Calu3 (cell line): ENCODE measurements around the gene PVALEF. TPM values are rescaled to one million over a fixed set of nuclear protein-coding genes. Genes with fewer than 3 reads are reported as not detected.

Experiments
- BruUV-seq: library from RNA; stranded (reverse); fragments of 400-500 nt; replicated peaks from 2 replicates; lab custom pipeline; 2021; lab: Mats Ljungman, UMichigan
- CTCF ChIA-PET: fragments of 300-600 bp; sonication (Branson Sonifier 250); formaldehyde crosslinking; loops from one replicate; lab custom pipeline; 2022; ENCODE audit warnings: antibody characterized with exemption; lab: Charles Lee
- DNase-seq: peaks from one replicate; pipeline ENCODE4 v3.0.0; 2022
- H3K27ac Mint-ChIP-seq: one replicate; pipeline ENCODE4 v1.8.0; 2022; ENCODE audit warnings: mixed read lengths; ENCODE audit not compliant: unreplicated experiment
- H3K27me3 Mint-ChIP-seq: one replicate; pipeline ENCODE4 v1.8.0; 2022; ENCODE audit warnings: mixed read lengths; ENCODE audit not compliant: unreplicated experiment
- H3K36me3 Mint-ChIP-seq: one replicate; pipeline ENCODE4 v1.8.0; 2022; ENCODE audit warnings: mild to moderate bottlenecking, moderate library complexity, mixed read lengths; ENCODE audit not compliant: insufficient read depth, unreplicated experiment
- H3K4me1 Mint-ChIP-seq: one replicate; pipeline ENCODE4 v1.8.0; 2022; ENCODE audit warnings: mild to moderate bottlenecking, low read depth, mixed read lengths; ENCODE audit not compliant: unreplicated experiment
- H3K4me3 Mint-ChIP-seq: one replicate; pipeline ENCODE4 v1.8.0; 2022; ENCODE audit warnings: mild to moderate bottlenecking, low read depth, moderate library complexity, mixed read lengths; ENCODE audit not compliant: unreplicated experiment
- H3K9me3 Mint-ChIP-seq: one replicate; pipeline ENCODE4 v1.8.0; 2022; ENCODE audit warnings: low read depth, mixed read lengths; ENCODE audit not compliant: unreplicated experiment
- CTCF ChIP-seq: fragments of 200-600 bp; IDR thresholded peaks from one replicate; pipeline ENCODE4 v1.8.0; 2022; ENCODE audit warnings: antibody characterized with exemption; ENCODE audit not compliant: unreplicated experiment
- intact Hi-C: fragments of 100-400 bp; cut with micrococcal nuclease; formaldehyde crosslinking; loops from one replicate; pipeline ENCODE4 v1.10.0; 2022; ENCODE audit not compliant: unreplicated experiment
- total RNA-seq: library from RNA; stranded (reverse); gene quantifications from 2 replicates; pipeline ENCODE4 v1.2.3, GENCODE V29; 2022

Gene PVALEF
- total RNA-seq, 1 experiment from 2014 or later = not detected

DNA sequence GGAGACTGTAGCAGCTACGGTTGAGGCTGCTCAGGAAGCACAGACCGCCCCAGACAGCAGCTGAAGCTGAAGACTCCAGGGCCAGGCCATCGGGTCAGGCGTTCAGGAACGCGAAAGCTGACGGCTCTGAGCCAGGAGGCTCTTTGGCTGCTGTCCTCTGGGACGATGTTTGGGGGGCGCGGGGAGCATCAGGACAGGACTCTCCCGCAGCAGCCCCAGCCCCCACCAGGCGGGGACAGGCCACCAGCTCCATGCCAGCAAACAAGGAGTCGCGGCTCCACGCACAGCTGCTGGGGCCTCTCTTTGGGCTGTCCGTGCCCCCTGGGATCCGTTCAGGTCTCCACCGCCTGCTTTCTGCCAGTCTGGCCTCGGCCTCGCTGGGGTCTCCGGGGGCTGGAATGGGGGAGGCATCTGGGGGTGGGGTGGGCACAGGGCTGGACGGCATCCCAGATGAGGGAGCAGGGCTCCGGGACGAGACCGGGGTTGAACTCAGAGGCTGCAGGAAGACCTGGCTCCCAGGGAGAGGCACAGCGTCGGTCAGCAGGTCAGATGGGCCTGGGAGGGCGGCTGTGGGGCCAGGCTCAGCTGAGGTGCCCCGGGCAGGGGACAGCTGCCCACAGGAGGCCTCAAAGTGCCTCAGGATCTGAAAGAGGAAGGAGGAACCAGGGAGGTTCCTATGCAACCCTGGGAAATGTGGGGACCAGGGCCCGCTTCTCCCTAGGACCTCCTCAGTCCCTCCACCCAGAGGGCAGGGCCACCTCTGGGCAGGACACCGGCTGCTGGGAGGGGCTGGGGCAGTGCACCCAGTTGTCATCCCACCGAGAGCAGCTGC is 63.7 kb downstream of the PVALEF start:
- Mint-ChIP-seq H3K4me3 (no peak overlapping the region), H3K9me3 (no peaks in the 10 kb centered on the region), H3K4me1 (no peaks in the 10 kb centered on the region), H3K27ac (no peak overlapping the region), H3K27me3 (no peaks in the 10 kb centered on the region), H3K36me3 (peaks cover 6% of the 10 kb centered on the region)
- no peak for TF ChIP-seq CTCF
- BruUV-seq = no TSS peak
- DNase-seq = no peak
- CTCF ChIA-PET = interaction anchor here (1.4 kb wide), 1 partner anchor 9 kb away, joined by 4 read pairs; the partner anchor contains the start of genes NDUFAF8 and TEPSIN
- intact Hi-C loops = no loop called here

- CTCF ChIA-PET = interaction anchor here (1.4 kb wide), 1 partner anchor 9 kb away, joined by 4 read pairs; the partner anchor contains the start of genes NDUFAF8 and TEPSIN
- H3K4me1 Mint-ChIP-seq = no peaks in the 10 kb centered on the region
- no peaks in the 10 kb centered on the region for H3K9me3 Mint-ChIP-seq
- BruUV-seq = no TSS peak
- no peak for TF ChIP-seq CTCF
- H3K36me3 Mint-ChIP-seq = peaks cover 12% of the 10 kb centered on the region
- no peak for DNase-seq
- H3K27me3 Mint-ChIP-seq = no peaks in the 10 kb centered on the region
- intact Hi-C loops = no loop called here
- no peak overlapping the region for H3K27ac Mint-ChIP-seq
- H3K4me3 Mint-ChIP-seq = no peak overlapping the region
Measured at GRCh38 chr17:81229666-81229920, 64.3 kb downstream of the PVALEF start.

DNA sequence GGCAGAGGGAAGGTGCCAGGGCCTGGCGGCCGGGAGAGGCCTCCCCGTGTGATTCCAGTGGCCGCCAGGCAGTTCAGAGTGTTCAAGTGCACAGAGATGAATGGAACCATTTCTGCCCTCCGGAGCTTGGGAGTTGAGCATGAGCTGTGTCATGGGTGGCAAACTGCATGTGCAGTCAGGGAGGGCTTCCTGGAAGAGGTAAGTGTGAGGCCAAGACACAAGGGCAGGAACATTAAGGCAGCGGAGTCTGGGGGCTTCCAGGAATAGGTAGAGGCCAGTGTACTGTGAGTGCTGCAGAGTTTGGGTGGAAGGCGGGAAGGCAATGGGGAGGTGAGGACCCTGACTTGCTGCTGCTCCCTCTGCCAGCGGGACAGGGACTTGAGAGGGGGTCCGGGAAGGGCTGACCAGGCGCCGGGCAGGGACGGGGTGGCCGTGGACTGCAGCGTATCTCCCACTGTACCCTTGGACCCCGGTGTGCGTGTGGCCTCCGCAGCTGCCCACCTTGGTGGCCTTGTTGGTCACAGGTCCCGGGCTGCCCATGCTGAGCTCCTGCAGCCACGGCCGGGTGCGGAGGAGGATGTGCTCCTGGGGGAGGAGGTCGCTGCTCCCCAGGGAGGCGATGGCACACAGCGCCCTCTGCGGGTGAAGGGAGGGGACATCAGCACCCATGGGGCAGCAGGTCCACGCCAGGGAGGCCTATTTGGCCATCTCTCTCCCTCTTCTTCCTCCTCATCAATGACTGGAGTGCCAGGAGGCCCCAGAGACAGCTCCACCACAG is 64.9 kb downstream of the PVALEF start:
- H3K9me3 Mint-ChIP-seq = no peaks in the 10 kb centered on the region
- H3K27ac Mint-ChIP-seq = no peak overlapping the region
- intact Hi-C loops = no loop called here
- no TSS peak for BruUV-seq
- no peak overlapping the region for H3K4me3 Mint-ChIP-seq
- CTCF ChIA-PET = interaction anchor here (0.6 to 1.4 kb wide), 2 partner anchors 8 to 268 kb away, joined by 4 to 7 read pairs; partner anchors contain the start of genes NDUFAF8 and TEPSIN
- no peaks in the 10 kb centered on the region for H3K27me3 Mint-ChIP-seq
- no peaks in the 10 kb centered on the region for H3K4me1 Mint-ChIP-seq
- H3K36me3 Mint-ChIP-seq = peaks cover 12% of the 10 kb centered on the region
- no peak for DNase-seq
- peak; percentile 43 for TF ChIP-seq CTCF

DNA sequence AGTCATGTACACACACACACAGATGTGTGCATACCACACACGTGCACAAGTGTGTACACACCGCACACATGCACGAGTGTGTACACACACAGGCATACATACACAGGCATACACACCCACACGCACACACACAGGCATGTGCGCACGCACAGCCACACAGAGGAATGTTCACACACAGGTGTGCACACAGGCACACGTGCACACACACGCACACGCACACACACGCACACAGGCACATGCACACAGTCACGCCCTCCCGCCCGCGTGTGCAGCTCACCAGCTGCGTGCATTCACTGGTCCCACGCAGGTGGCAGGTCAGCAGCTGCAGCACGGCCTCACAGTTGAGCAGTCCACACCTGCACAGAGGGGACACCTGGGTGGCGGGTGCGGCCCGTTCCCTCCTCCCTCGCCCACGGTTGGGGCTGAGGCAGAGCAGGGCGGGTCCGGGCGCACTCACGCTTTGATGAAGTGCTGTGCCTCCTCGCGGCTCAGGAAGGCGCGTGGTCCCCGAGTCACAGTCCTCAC is 65.9 kb downstream of the PVALEF start:
- Mint-ChIP-seq H3K4me3 (no peak overlapping the region), H3K27ac (no peak overlapping the region), H3K36me3 (peaks cover 12% of the 10 kb centered on the region), H3K4me1 (no peaks in the 10 kb centered on the region), H3K9me3 (no peaks in the 10 kb centered on the region), H3K27me3 (no peaks in the 10 kb centered on the region)
- CTCF ChIA-PET = no interaction called here
- no peak for TF ChIP-seq CTCF
- DNase-seq = no peak
- no TSS peak for BruUV-seq
- intact Hi-C loops = no loop called here
